ENCODE measurements around the gene DRG2. TPM values are rescaled to one million over a fixed set of nuclear protein-coding genes. Genes with fewer than 3 reads are reported as not detected.

DRG2 gene
- total RNA-seq, 1 experiment from 2014 or later = 34.5 TPM

DNA sequence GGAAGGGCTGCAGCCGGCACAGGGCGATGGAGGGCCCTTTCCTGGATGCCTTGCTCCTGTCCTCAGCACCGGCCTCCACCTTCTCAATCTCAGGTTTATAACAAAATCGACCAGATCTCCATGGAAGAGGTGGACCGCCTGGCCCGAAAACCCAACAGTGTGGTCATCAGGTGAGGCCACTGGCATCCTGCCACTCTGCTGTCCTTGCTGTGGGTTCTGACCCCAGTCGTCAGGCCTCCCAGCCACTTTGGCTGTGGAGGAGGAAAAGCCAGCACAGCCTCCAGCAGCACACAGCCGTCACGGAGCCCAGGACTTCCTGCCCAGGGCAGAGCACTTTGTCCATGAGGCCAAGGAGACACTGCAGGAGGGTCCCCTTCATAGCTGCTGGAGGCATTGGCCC is 14.1 kb downstream of the DRG2 start:
- TF ChIP-seq, protein P1, sequence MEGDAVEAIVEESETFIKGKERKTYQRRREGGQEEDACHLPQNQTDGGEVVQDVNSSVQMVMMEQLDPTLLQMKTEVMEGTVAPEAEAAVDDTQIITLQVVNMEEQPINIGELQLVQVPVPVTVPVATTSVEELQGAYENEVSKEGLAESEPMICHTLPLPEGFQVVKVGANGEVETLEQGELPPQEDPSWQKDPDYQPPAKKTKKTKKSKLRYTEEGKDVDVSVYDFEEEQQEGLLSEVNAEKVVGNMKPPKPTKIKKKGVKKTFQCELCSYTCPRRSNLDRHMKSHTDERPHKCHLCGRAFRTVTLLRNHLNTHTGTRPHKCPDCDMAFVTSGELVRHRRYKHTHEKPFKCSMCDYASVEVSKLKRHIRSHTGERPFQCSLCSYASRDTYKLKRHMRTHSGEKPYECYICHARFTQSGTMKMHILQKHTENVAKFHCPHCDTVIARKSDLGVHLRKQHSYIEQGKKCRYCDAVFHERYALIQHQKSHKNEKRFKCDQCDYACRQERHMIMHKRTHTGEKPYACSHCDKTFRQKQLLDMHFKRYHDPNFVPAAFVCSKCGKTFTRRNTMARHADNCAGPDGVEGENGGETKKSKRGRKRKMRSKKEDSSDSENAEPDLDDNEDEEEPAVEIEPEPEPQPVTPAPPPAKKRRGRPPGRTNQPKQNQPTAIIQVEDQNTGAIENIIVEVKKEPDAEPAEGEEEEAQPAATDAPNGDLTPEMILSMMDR (IDR thresholded peaks at IDR 0.05; ENCODE audit: unreplicated experiment) = no peak
- Mint-ChIP-seq H3K27me3 (ENCODE audit: unreplicated experiment) (no peaks in the 10 kb centered on the region), H3K4me1 (ENCODE audit: low read depth, unreplicated experiment) (no peaks in the 10 kb centered on the region), H3K9me3 (ENCODE audit: low read depth, unreplicated experiment) (no peaks in the 10 kb centered on the region), H3K36me3 (ENCODE audit: insufficient read depth, unreplicated experiment) (peaks cover 5% of the 10 kb centered on the region), H3K27ac (ENCODE audit: unreplicated experiment) (no peak overlapping the region), H3K4me3 (ENCODE audit: low read depth, unreplicated experiment) (no peak overlapping the region)
- no peak for DNase-seq
- CTCF ChIA-PET = no interaction called here
- intact Hi-C loops (cut with micrococcal nuclease; ENCODE audit: unreplicated experiment) = no loop called here
- no TSS peak for BruUV-seq (replicated peaks)

DNA sequence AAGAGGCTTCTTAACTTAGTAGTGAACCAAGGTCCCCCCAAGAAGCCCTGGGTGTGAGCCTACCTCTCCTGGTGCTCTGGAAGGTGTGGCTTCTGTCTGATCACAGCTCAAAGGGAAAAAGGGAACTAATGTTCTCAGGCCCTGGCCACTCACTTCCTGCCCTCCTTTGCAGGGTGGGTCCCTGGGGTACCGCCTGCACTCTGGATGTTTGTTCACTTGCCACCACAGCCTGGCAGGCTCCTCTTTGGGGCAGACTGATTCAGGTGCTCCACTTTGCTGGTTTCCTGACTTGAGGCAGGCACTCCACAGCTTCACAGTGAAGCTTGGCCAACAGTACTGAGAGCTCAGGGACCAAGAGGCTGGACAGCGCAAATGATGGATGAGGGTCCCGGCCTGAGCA is 14.9 kb downstream of the DRG2 start:
- H3K27ac Mint-ChIP-seq (ENCODE audit: unreplicated experiment) = no peak overlapping the region
- H3K36me3 Mint-ChIP-seq (ENCODE audit: insufficient read depth, unreplicated experiment) = peaks cover 9% of the 10 kb centered on the region
- DNase-seq = no peak
- H3K27me3 Mint-ChIP-seq (ENCODE audit: unreplicated experiment) = no peaks in the 10 kb centered on the region
- CTCF ChIA-PET = no interaction called here
- intact Hi-C loops (cut with micrococcal nuclease; ENCODE audit: unreplicated experiment) = no loop called here
- TF ChIP-seq, protein P1 (IDR thresholded peaks at IDR 0.05; ENCODE audit: unreplicated experiment) = no peak
- H3K9me3 Mint-ChIP-seq (ENCODE audit: low read depth, unreplicated experiment) = no peaks in the 10 kb centered on the region
- H3K4me1 Mint-ChIP-seq (ENCODE audit: low read depth, unreplicated experiment) = no peaks in the 10 kb centered on the region
- BruUV-seq (replicated peaks) = no TSS peak
- no peak overlapping the region for H3K4me3 Mint-ChIP-seq (ENCODE audit: low read depth, unreplicated experiment)

DNA sequence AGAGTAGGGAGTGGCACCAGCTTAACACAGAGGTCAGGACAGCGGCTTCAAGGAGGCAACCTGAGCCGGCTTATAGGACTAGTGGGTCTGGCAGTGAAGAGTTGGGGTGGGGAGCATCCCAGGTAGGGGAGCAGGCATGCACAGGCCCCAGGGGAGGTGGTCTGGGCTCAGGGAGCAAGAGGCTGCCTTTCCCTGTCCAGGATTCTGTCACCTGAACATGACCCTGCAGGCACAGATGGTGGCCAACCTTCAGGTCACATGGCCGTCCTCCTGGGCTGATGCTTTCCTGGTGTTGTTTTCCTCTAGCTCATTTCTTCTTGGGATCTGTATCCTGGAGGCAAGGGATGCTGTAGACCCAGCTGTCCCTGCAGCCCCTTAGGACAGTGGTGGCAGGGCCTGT is 17.3 kb downstream of the DRG2 start:
- Mint-ChIP-seq H3K27ac (ENCODE audit: unreplicated experiment) (no peak overlapping the region), H3K9me3 (ENCODE audit: low read depth, unreplicated experiment) (no peaks in the 10 kb centered on the region), H3K4me1 (ENCODE audit: low read depth, unreplicated experiment) (no peaks in the 10 kb centered on the region), H3K4me3 (ENCODE audit: low read depth, unreplicated experiment) (no peak overlapping the region), H3K36me3 (ENCODE audit: insufficient read depth, unreplicated experiment) (peaks cover 14% of the 10 kb centered on the region), H3K27me3 (ENCODE audit: unreplicated experiment) (no peaks in the 10 kb centered on the region)
- intact Hi-C loops (cut with micrococcal nuclease; ENCODE audit: unreplicated experiment) = no loop called here
- TF ChIP-seq, protein P1 (IDR thresholded peaks at IDR 0.05; ENCODE audit: unreplicated experiment) = no peak
- CTCF ChIA-PET = no interaction called here
- DNase-seq = no peak
- no TSS peak for BruUV-seq (replicated peaks)

DNA sequence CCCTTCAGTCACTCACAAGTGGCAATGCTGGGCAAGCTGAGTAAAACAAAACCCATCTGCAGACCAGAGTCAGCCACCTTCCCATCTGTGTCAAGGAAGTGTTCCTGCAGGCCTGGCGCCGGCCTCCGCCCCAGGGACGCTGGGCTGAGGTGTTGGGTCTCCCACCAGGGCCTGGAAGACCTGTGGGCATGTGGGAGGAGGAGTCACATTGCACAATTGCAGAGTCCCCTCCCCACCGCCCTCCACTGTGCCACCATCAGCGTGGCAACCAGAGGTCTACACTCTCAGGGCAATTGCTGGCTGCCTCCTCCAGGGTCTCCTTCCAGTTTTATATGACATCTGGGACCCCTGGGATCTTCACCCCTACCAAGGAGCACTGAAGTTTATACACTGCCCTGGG is 17.8 kb downstream of the DRG2 start:
- H3K9me3 Mint-ChIP-seq (ENCODE audit: low read depth, unreplicated experiment) = no peaks in the 10 kb centered on the region
- BruUV-seq (replicated peaks) = no TSS peak
- peaks cover 18% of the 10 kb centered on the region for H3K36me3 Mint-ChIP-seq (ENCODE audit: insufficient read depth, unreplicated experiment)

More for the DNA sequence above, 17.8 kb downstream of the DRG2 start:
- H3K4me3 Mint-ChIP-seq (ENCODE audit: low read depth, unreplicated experiment) = no peak overlapping the region
- CTCF ChIA-PET = no interaction called here
- no peak overlapping the region for H3K27ac Mint-ChIP-seq (ENCODE audit: unreplicated experiment)
- no peak for DNase-seq
- intact Hi-C loops (cut with micrococcal nuclease; ENCODE audit: unreplicated experiment) = no loop called here
- no peaks in the 10 kb centered on the region for H3K27me3 Mint-ChIP-seq (ENCODE audit: unreplicated experiment)
- H3K4me1 Mint-ChIP-seq (ENCODE audit: low read depth, unreplicated experiment) = no peaks in the 10 kb centered on the region
- TF ChIP-seq, protein P1 (IDR thresholded peaks at IDR 0.05; ENCODE audit: unreplicated experiment) = no peak
